H9 (cell line): Measurements from ENCODE around the gene OR10V1. TPM values are rescaled to one million over a fixed set of nuclear protein-coding genes. Genes with fewer than 3 reads are reported as not detected.

Source experiments
- DNase-seq: peaks from one replicate; pipeline ENCODE4 v3.0.0-alpha.2; 2017
- H2AFZ ChIP-seq: one replicate; pipeline ENCODE4 v1.6.1; 2013; ENCODE audit warnings: mild to moderate bottlenecking, low read length, control low read depth, moderate library complexity
- H2AK5ac ChIP-seq: 2 replicates; pipeline ENCODE4 v1.6.1; 2013; ENCODE audit warnings: low read length, control low read depth, mixed read lengths; ENCODE audit not compliant: insufficient read length
- H2BK120ac ChIP-seq: one replicate; pipeline ENCODE4 v1.6.1; 2013; ENCODE audit warnings: low read depth, mild to moderate bottlenecking, low read length, control low read depth, inconsistent platforms; ENCODE audit not compliant: poor library complexity, severe bottlenecking
- H2BK12ac ChIP-seq: 2 replicates; pipeline ENCODE4 v1.6.1; 2013; ENCODE audit warnings: low read length, control low read depth, mixed read lengths, low read depth; ENCODE audit not compliant: insufficient read length
- H2BK15ac ChIP-seq: 2 replicates; pipeline ENCODE4 v1.6.1; 2013; ENCODE audit warnings: low read depth, low read length, control low read depth
- H2BK20ac ChIP-seq: one replicate; pipeline ENCODE4 v1.6.1; 2013; ENCODE audit warnings: low read depth, mild to moderate bottlenecking, low read length, control low read depth, inconsistent platforms; ENCODE audit not compliant: poor library complexity, severe bottlenecking
- H2BK5ac ChIP-seq: 2 replicates; pipeline ENCODE4 v1.6.1; 2013; ENCODE audit warnings: low read length, control low read depth, mixed read lengths; ENCODE audit not compliant: insufficient read length
- H3K14ac ChIP-seq: 2 replicates; pipeline ENCODE4 v1.6.1; 2013; ENCODE audit warnings: low read length, control low read depth; ENCODE audit not compliant: insufficient read depth
- H3K18ac ChIP-seq: 2 replicates; pipeline ENCODE4 v1.6.1; 2013; ENCODE audit warnings: low read depth, mild to moderate bottlenecking, mixed read lengths, low read length, control low read depth; ENCODE audit not compliant: insufficient read length
- H3K23ac ChIP-seq: 2 replicates; pipeline ENCODE4 v1.6.1; 2013; ENCODE audit warnings: low read length, control low read depth, mixed read lengths, low read depth; ENCODE audit not compliant: insufficient read length
- H3K23me2 ChIP-seq: 2 replicates; pipeline ENCODE4 v1.6.1; 2013; ENCODE audit warnings: low read depth, mild to moderate bottlenecking, mixed read lengths, low read length, control low read depth; ENCODE audit not compliant: insufficient read length, poor library complexity, severe bottlenecking
- H3K27ac ChIP-seq: 2 replicates; pipeline ENCODE4 v1.5.1; 2013; ENCODE audit warnings: low read length, control low read depth, mixed read lengths, low read depth; ENCODE audit not compliant: insufficient read length
- H3K27me3 ChIP-seq: 2 replicates; pipeline ENCODE4 v1.6.1; 2013; ENCODE audit warnings: low read length, control low read depth, inconsistent platforms; ENCODE audit not compliant: insufficient read depth
- H3K4ac ChIP-seq: 2 replicates; pipeline ENCODE4 v1.6.1; 2013; ENCODE audit warnings: low read depth, mild to moderate bottlenecking, control low read depth, inconsistent platforms, low read length, moderate library complexity
- H3K4me1 ChIP-seq: 2 replicates; pipeline ENCODE4 v1.6.1; 2013; ENCODE audit warnings: low read length, control low read depth, inconsistent platforms; ENCODE audit not compliant: insufficient read depth
- H3K4me2 ChIP-seq: 2 replicates; pipeline ENCODE4 v1.6.1; 2013; ENCODE audit warnings: low read length, control low read depth, mixed read lengths; ENCODE audit not compliant: insufficient read length, insufficient read depth
- H3K56ac ChIP-seq: 2 replicates; pipeline ENCODE4 v1.6.1; 2013; ENCODE audit warnings: low read depth, mild to moderate bottlenecking, mixed read lengths, low read length, control low read depth; ENCODE audit not compliant: insufficient read length
- H3K79me1 ChIP-seq: 2 replicates; pipeline ENCODE4 v1.6.1; 2013; ENCODE audit warnings: low read depth, mild to moderate bottlenecking, moderate library complexity, low read length, control low read depth, inconsistent platforms; ENCODE audit not compliant: insufficient read depth, poor library complexity, severe bottlenecking
- H3K79me2 ChIP-seq: 2 replicates; pipeline ENCODE4 v1.6.1; 2013; ENCODE audit warnings: low read length, control low read depth, inconsistent platforms; ENCODE audit not compliant: insufficient read depth
- H3K9ac ChIP-seq: 2 replicates; pipeline ENCODE4 v1.6.1; 2013; ENCODE audit warnings: low read length, control low read depth, mixed read lengths; ENCODE audit not compliant: insufficient read length; ENCODE audit errors: extremely low read depth
- H3K9me3 ChIP-seq: one replicate; pipeline ENCODE4 v1.6.1; 2013; ENCODE audit warnings: low read depth, low read length, inconsistent platforms; ENCODE audit not compliant: control insufficient read depth
- H3T11ph ChIP-seq: one replicate; pipeline ENCODE4 v1.6.1; 2013; ENCODE audit warnings: mild to moderate bottlenecking, low read length, control low read depth, inconsistent platforms
- H4K20me1 ChIP-seq: one replicate; pipeline ENCODE4 v1.6.1; 2013; ENCODE audit not compliant: control insufficient read depth, insufficient read length, insufficient read depth
- H4K5ac ChIP-seq: 2 replicates; pipeline ENCODE4 v1.6.1; 2013; ENCODE audit warnings: low read depth, mild to moderate bottlenecking, mixed read lengths, low read length, control low read depth; ENCODE audit not compliant: insufficient read length
- H4K8ac ChIP-seq: replicated peaks from 2 replicates; pipeline ENCODE4 v1.6.1; 2013; ENCODE audit warnings: low read length, control low read depth, mixed read lengths, low read depth; ENCODE audit not compliant: insufficient read length
- H4K91ac ChIP-seq: 2 replicates; pipeline ENCODE4 v1.6.1; 2013; ENCODE audit warnings: low read depth, mild to moderate bottlenecking, moderate library complexity, mixed read lengths, low read length, control low read depth; ENCODE audit not compliant: insufficient read length
- H3K27ac Mint-ChIP-seq, 3 experiments: 2 replicates in 2 of 3; 3 replicates in 1 of 3; pipeline ENCODE4 v1.8.0; 2020 to 2021; ENCODE audit warnings: mixed read lengths in 3 of 3, mild to moderate bottlenecking in 1 of 3, moderate library complexity in 1 of 3
- H3K27me3 Mint-ChIP-seq: 2 replicates; pipeline ENCODE4 v1.8.0; 2021; ENCODE audit warnings: low read depth, mild to moderate bottlenecking, moderate library complexity, mixed read lengths
- H3K36me3 Mint-ChIP-seq, 3 experiments: 2 replicates in 2 of 3; 3 replicates in 1 of 3; pipeline ENCODE4 v1.8.0; 2020 to 2021; ENCODE audit warnings: low read depth in 3 of 3, mixed read lengths in 3 of 3; ENCODE audit not compliant: insufficient read depth in 1 of 3
- H3K4me1 Mint-ChIP-seq, 2 experiments: 2 replicates each; pipeline ENCODE4 v1.8.0; 2020; ENCODE audit warnings: mixed read lengths in 2 of 2
- H3K4me3 Mint-ChIP-seq, 2 experiments: 2 replicates in 1 of 2; 3 replicates in 1 of 2; pipeline ENCODE4 v1.8.0; 2020 to 2021; ENCODE audit warnings: mild to moderate bottlenecking in 2 of 2, mixed read lengths in 2 of 2, moderate library complexity in 1 of 2
- H3K9me3 Mint-ChIP-seq, 2 experiments: 2 replicates in 1 of 2; 3 replicates in 1 of 2; pipeline ENCODE4 v1.8.0; 2020; ENCODE audit warnings: mild to moderate bottlenecking in 2 of 2, mixed read lengths in 2 of 2, moderate library complexity in 1 of 2
- WGBS: extraction: QIAGEN DNeasy Blood & Tissue Kit; methylation state at CpG from one replicate; pipeline ENCODE4 v1.1.7; 2013; ENCODE audit warnings: missing lambda C conversion rate, low lambda C conversion rate, mixed read lengths; ENCODE audit not compliant: insufficient read length; ENCODE audit errors: extremely low coverage; 5-methylcytosine and 5-hydroxymethylcytosine counted together
- total RNA-seq: library from RNA; stranded (reverse); gene quantifications from 2 replicates; pipeline ENCODE4 v1.2.1, GENCODE V29; 2021
- TF ChIP-seq, protein P1 (sequence below): fragments of 200-600 bp; sonication (generic); conservative IDR thresholded peaks from 3 replicates; pipeline ENCODE4 v1.8.0; 2021; ENCODE audit warnings: antibody characterized with exemption, mild to moderate bottlenecking

OR10V1 gene
- total RNA-seq, 1 experiment from 2014 or later = not detected

DNA sequence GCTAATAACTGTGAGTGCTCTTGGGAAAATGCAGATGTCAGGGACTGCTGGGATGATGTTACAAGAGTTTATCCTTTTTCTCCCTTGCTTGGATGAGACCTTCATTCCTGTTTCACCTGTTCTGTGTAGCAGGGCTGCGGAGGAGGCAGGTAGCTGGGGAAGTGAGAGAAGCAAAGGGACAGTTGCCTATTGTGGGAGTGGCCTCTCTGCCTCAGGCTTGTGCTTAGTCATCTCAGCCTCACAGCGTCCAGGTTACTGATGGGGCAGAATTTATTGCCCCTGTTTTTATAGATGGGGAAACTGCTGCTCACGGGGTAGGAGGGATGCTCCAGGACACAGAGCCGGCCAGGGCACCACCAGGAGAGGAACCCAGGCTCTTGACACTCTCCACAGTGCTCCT, 43.2 kb upstream of the OR10V1 start:
- H4K91ac ChIP-seq = no peak overlapping the region
- peak overlapping the region; percentile 85 for H3K4me2 ChIP-seq
- peaks cover 19% of the 10 kb centered on the region for H3K23me2 ChIP-seq
- H3T11ph ChIP-seq = no peak overlapping the region
- no peak overlapping the region for H2BK12ac ChIP-seq
- Mint-ChIP-seq H3K27me3 (peaks cover 6% of the 10 kb centered on the region), H3K36me3 (peaks cover 2 to 13% (median 7%) of the 10 kb centered on the region in 3 experiments; a peak in 5 of 7 replicates), H3K4me3 (peak overlapping the region; percentile 92 to 96), H3K4me1 (peaks cover 35 to 39% of the 10 kb centered on the region in 2 experiments), H3K9me3 (no peaks in the 10 kb centered on the region; a peak in 1 of 5 replicates), H3K27ac (peak overlapping the region in 2 of 3 experiments; percentile 27 to 74; a peak in 3 of 7 replicates)
- no peaks in the 10 kb centered on the region for H3K27me3 ChIP-seq
- H3K4me1 ChIP-seq = 0 out of 2 replicates have a peak, but pooled peaks cover 4% of the 10 kb centered on the region
- no CpG with 5 or more reads among the region's 4 CpGs for WGBS
- H2BK20ac ChIP-seq = no peak overlapping the region
- H3K4ac ChIP-seq = no peak overlapping the region
- no peak overlapping the region for H3K9ac ChIP-seq
- H4K8ac ChIP-seq = no peak overlapping the region
- H4K20me1 ChIP-seq = no peaks in the 10 kb centered on the region
- TF ChIP-seq, protein P1, sequence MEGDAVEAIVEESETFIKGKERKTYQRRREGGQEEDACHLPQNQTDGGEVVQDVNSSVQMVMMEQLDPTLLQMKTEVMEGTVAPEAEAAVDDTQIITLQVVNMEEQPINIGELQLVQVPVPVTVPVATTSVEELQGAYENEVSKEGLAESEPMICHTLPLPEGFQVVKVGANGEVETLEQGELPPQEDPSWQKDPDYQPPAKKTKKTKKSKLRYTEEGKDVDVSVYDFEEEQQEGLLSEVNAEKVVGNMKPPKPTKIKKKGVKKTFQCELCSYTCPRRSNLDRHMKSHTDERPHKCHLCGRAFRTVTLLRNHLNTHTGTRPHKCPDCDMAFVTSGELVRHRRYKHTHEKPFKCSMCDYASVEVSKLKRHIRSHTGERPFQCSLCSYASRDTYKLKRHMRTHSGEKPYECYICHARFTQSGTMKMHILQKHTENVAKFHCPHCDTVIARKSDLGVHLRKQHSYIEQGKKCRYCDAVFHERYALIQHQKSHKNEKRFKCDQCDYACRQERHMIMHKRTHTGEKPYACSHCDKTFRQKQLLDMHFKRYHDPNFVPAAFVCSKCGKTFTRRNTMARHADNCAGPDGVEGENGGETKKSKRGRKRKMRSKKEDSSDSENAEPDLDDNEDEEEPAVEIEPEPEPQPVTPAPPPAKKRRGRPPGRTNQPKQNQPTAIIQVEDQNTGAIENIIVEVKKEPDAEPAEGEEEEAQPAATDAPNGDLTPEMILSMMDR = no peak
- no peak overlapping the region for H3K27ac ChIP-seq
- no peak overlapping the region for H2AK5ac ChIP-seq
- peaks cover 14% of the 10 kb centered on the region for H3K79me1 ChIP-seq
- no peak overlapping the region for H3K18ac ChIP-seq
- no peak overlapping the region for H2AFZ ChIP-seq
- no peak overlapping the region for H3K23ac ChIP-seq
- peak; percentile 38 for DNase-seq
- H2BK5ac ChIP-seq = no peak overlapping the region
- H4K5ac ChIP-seq = no peak overlapping the region
- peaks cover 28% of the 10 kb centered on the region; the same call in 1 of the 2 replicates for H3K79me2 ChIP-seq
- no peak overlapping the region for H3K56ac ChIP-seq
- no peak overlapping the region for H2BK120ac ChIP-seq
- H3K14ac ChIP-seq = no peak overlapping the region
- no peaks in the 10 kb centered on the region for H3K9me3 ChIP-seq
- H2BK15ac ChIP-seq = no peak overlapping the region
